HPDE6-E6E7 (cell line): ENCODE measurements around the gene MICU1.
"Not testable (repeated sequence)": the region's sequence is repeated elsewhere in the genome, so short reads cannot be mapped to it uniquely, and the experiment has no call there.

Source experiments
- DNase-seq: peaks from one replicate; pipeline ENCODE4 v3.0.0; 2011; ENCODE audit warnings: missing footprints; ENCODE audit errors: extremely low spot score

The MICU1 gene

GRCh38 chr10:72389716-72390115 lies 236.2 kb downstream of the MICU1 start:
- no peak for DNase-seq

- DNase-seq, result no peak
These were observed 236.9 kb downstream of the MICU1 start for GRCh38 chr10:72389014-72389413.

GRCh38 chr10:72388062-72388461 lies 237.8 kb downstream of the MICU1 start:
- DNase-seq, result no peak

- DNase-seq, result no peak
These were observed 238.8 kb downstream of the MICU1 start for GRCh38 chr10:72386916-72387586.

- no peak for DNase-seq
These were observed 240.2 kb downstream of the MICU1 start for GRCh38 chr10:72385724-72386123.

- not testable (repeated sequence) for DNase-seq
These were observed 240.9 kb downstream of the MICU1 start for GRCh38 chr10:72384982-72385381.

- DNase-seq, result no peak
These were observed 246.1 kb downstream of the MICU1 start for GRCh38 chr10:72379776-72380175.

GRCh38 chr10:72379062-72379461 lies 246.8 kb downstream of the MICU1 start:
- no peak for DNase-seq

- no peak for DNase-seq
These were observed 250.3 kb downstream of the MICU1 start for GRCh38 chr10:72375585-72375984.

GRCh38 chr10:72375173-72375572 lies 250.7 kb downstream of the MICU1 start:
- DNase-seq, result no peak

- DNase-seq, result no peak
These were observed 255.6 kb downstream of the MICU1 start for GRCh38 chr10:72370201-72370722.

GRCh38 chr10:72367301-72367960 lies 258.4 kb downstream of the MICU1 start:
- no peak for DNase-seq

- DNase-seq, result no peak
These were observed 260.6 kb downstream of the MICU1 start for GRCh38 chr10:72365106-72365895.

- DNase-seq, result peak; percentile 85
These were observed 261.6 kb downstream of the MICU1 start for GRCh38 chr10:72364239-72364777.

- no peak for DNase-seq
These were observed 268.9 kb downstream of the MICU1 start for GRCh38 chr10:72356987-72357386.

GRCh38 chr10:72356115-72356514 lies 269.8 kb downstream of the MICU1 start:
- no peak for DNase-seq

GRCh38 chr10:72355214-72355555 lies 270.7 kb downstream of the MICU1 start:
- no peak for DNase-seq

- peak; percentile 95 for DNase-seq
These were observed 271.3 kb downstream of the MICU1 start, which contains the start of gene DNAJB12 for GRCh38 chr10:72354356-72355213. TSS of gene DNAJB12 (minus strand) at chr10:72354919. CDS start at chr10:72354897, 22 bp downstream.

GRCh38 chr10:72353965-72354355 lies 271.9 kb downstream of the MICU1 start:
- DNase-seq, result no peak

GRCh38 chr10:72353028-72353964 lies 272.6 kb downstream of the MICU1 start:
- DNase-seq, result no peak
